Neural cell (in vitro differentiated cells): ENCODE results near the gene DHX38. TPM values are rescaled to one million over a fixed set of nuclear protein-coding genes. Genes with fewer than 3 reads are reported as not detected.
A peak's percentile ranks its signal among the peaks of the same experiment; 100 is the strongest.

ENCODE experiments used
- H2AFZ ChIP-seq: fragments of 200-600, 300-800 bp; sonication (generic), shearing (Covaris generic); 2 replicates; pipeline ENCODE4 v1.6.0; 2014; ENCODE audit warnings: low read depth, mild to moderate bottlenecking, antibody characterized with exemption, low read length, moderate library complexity
- H3F3A ChIP-seq: fragments of 200-600 bp; shearing (Covaris generic); 2 replicates; pipeline ENCODE4 v1.6.1; 2016; ENCODE audit warnings: mild to moderate bottlenecking, moderate library complexity, mixed read lengths, antibody characterized with exemption, low read length; ENCODE audit not compliant: insufficient read depth, poor library complexity, severe bottlenecking
- H3K27ac ChIP-seq: fragments of 200-600, 300-800 bp; sonication (generic), shearing (Covaris generic); 2 replicates; pipeline ENCODE4 v1.5.1; 2014; ENCODE audit warnings: mild to moderate bottlenecking, low read length, moderate library complexity
- H3K27me3 ChIP-seq: fragments of 300-800, 200-600 bp; sonication (generic), shearing (Covaris generic); 2 replicates; pipeline ENCODE4 v1.6.0; 2014; ENCODE audit warnings: mild to moderate bottlenecking, low read depth, low read length, moderate library complexity; ENCODE audit not compliant: insufficient read depth
- H3K36me3 ChIP-seq: fragments of 300-800, 200-600 bp; sonication (generic), shearing (Covaris generic); 2 replicates; pipeline ENCODE4 v1.5.1; 2014; ENCODE audit warnings: mild to moderate bottlenecking, antibody characterized with exemption, low read length, moderate library complexity; ENCODE audit not compliant: insufficient read depth
- H3K4me2 ChIP-seq: fragments of 300-800, 200-600 bp; sonication (generic), shearing (Covaris generic); 2 replicates; pipeline ENCODE4 v1.6.0; 2014; ENCODE audit warnings: mild to moderate bottlenecking, low read length
- H3K4me3 ChIP-seq: fragments of 300-800, 200-600 bp; sonication (generic), shearing (Covaris generic); 2 replicates; pipeline ENCODE4 v1.5.1; 2014; ENCODE audit warnings: mild to moderate bottlenecking, low read length, moderate library complexity
- H3K79me2 ChIP-seq: fragments of 200-600 bp; shearing (Covaris generic); replicated peaks from 2 replicates; pipeline ENCODE4 v1.6.0; 2014; ENCODE audit warnings: mild to moderate bottlenecking, low read length, moderate library complexity; ENCODE audit not compliant: insufficient read depth
- H3K9ac ChIP-seq: fragments of 300-800, 200-600 bp; sonication (generic), shearing (Covaris generic); 2 replicates; pipeline ENCODE4 v1.6.1; 2016; ENCODE audit warnings: mild to moderate bottlenecking, low read length, mixed read lengths
- H3K9me2 ChIP-seq: fragments of 200-600 bp; shearing (Covaris generic); 2 replicates; pipeline ENCODE4 v1.6.1; 2016; ENCODE audit warnings: mild to moderate bottlenecking, low read length, mixed read lengths; ENCODE audit not compliant: insufficient read depth
- H3K9me3 ChIP-seq: fragments of 200-600, 300-800 bp; sonication (generic), shearing (Covaris generic); 2 replicates; pipeline ENCODE4 v1.6.1; 2016; ENCODE audit warnings: mild to moderate bottlenecking, mixed run types, low read length, moderate library complexity, mixed read lengths
- H4K20me1 ChIP-seq: fragments of 200-600 bp; shearing (Covaris generic); 2 replicates; pipeline ENCODE4 v1.6.1; 2016; ENCODE audit warnings: mild to moderate bottlenecking, mixed run types; ENCODE audit not compliant: insufficient read depth
- CTCF ChIP-seq: fragments of 450-650 bp; IDR thresholded peaks from 2 replicates; pipeline ENCODE4 v1.5.1; 2014; ENCODE audit warnings: antibody characterized with exemption, mild to moderate bottlenecking, moderate library complexity; ENCODE audit not compliant: poor library complexity, severe bottlenecking
- EP300 ChIP-seq: fragments of 450-650 bp; conservative IDR thresholded peaks from 2 replicates; pipeline ENCODE4 v1.6.1; 2014; ENCODE audit warnings: antibody characterized with exemption, mild to moderate bottlenecking, moderate library complexity; ENCODE audit not compliant: poor library complexity, severe bottlenecking
- EZH2 ChIP-seq: fragments of 200-600, 300-800 bp; shearing (Covaris generic), sonication (generic); IDR thresholded peaks from 2 replicates; pipeline ENCODE4 v1.6.1; 2014; ENCODE audit warnings: antibody characterized with exemption, low read length, borderline replicate concordance, mild to moderate bottlenecking; ENCODE audit not compliant: insufficient read depth, poor library complexity, severe bottlenecking
- MXI1 ChIP-seq: fragments of 450-650 bp; conservative IDR thresholded peaks from 2 replicates; pipeline ENCODE4 v1.6.1; 2014; ENCODE audit warnings: antibody characterized with exemption, mild to moderate bottlenecking; ENCODE audit not compliant: poor library complexity, severe bottlenecking
- RAD21 ChIP-seq: fragments of 450-650 bp; conservative IDR thresholded peaks from 2 replicates; pipeline ENCODE4 v1.6.1; 2014; ENCODE audit warnings: antibody characterized with exemption, mild to moderate bottlenecking, moderate library complexity
- REST ChIP-seq: IDR thresholded peaks from 2 replicates; pipeline ENCODE4 v1.6.1; 2012; ENCODE audit warnings: borderline replicate concordance
- SMC3 ChIP-seq: fragments of 450-650 bp; conservative IDR thresholded peaks from 2 replicates; pipeline ENCODE4 v1.6.1; 2014; ENCODE audit warnings: antibody characterized with exemption, mild to moderate bottlenecking, moderate library complexity; ENCODE audit not compliant: poor library complexity
- TAF1 ChIP-seq: IDR thresholded peaks from 2 replicates; pipeline ENCODE4 v1.6.1; 2012; ENCODE audit warnings: low read depth
- polyA plus RNA-seq: library from polyadenylated mRNA; depleted of rRNA; stranded (reverse); fragments of >200 nt; gene quantifications from 2 replicates; pipeline ENCODE4 v1.2.3, GENCODE V29; 2014

DHX38 gene
- polyA plus RNA-seq, 1 donor from 2014 or later, result 48.0 TPM

- Histone ChIP-seq H3K9ac (no peak overlapping the region), H3F3A (no peaks in the 10 kb centered on the region), H3K36me3 (no peaks in the 10 kb centered on the region), H3K4me3 (no peak overlapping the region), H3K9me2 (no peaks in the 10 kb centered on the region), H4K20me1 (no peaks in the 10 kb centered on the region), H3K9me3 (no peaks in the 10 kb centered on the region), H3K27me3 (no peaks in the 10 kb centered on the region), H3K79me2 (no peaks in the 10 kb centered on the region), H3K27ac (peak overlapping the region; percentile 84), H2AFZ (no peak overlapping the region), H3K4me2 (no peak overlapping the region)
- no peak for TF ChIP-seq RAD21
- TF ChIP-seq CTCF, result no peak
- no peak for TF ChIP-seq REST
- no peak for TF ChIP-seq EZH2
Measured at GRCh38 chr16:72126429-72126765, 32.8 kb downstream of the DHX38 start.

GRCh38 chr16:72128701-72129100 is 35.1 kb downstream of the DHX38 start:
- no peak for TF ChIP-seq EZH2
- TF ChIP-seq RAD21, result no peak
- no peak for TF ChIP-seq SMC3
- TF ChIP-seq TAF1, result no peak
- TF ChIP-seq MXI1, result no peak
- Histone ChIP-seq H3K4me3 (no peak overlapping the region), H3K27me3 (no peaks in the 10 kb centered on the region), H3K79me2 (no peaks in the 10 kb centered on the region), H3K9me2 (no peaks in the 10 kb centered on the region), H3K9ac (no peak overlapping the region), H3F3A (no peaks in the 10 kb centered on the region), H2AFZ (no peak overlapping the region), H3K27ac (no peak overlapping the region), H3K9me3 (no peaks in the 10 kb centered on the region), H3K4me2 (no peak overlapping the region), H4K20me1 (no peaks in the 10 kb centered on the region), H3K36me3 (no peaks in the 10 kb centered on the region)

GRCh38 chr16:72129976-72130656 is 36.5 kb downstream of the DHX38 start:
- Histone ChIP-seq H3K79me2 (no peaks in the 10 kb centered on the region), H4K20me1 (no peaks in the 10 kb centered on the region), H3K4me3 (no peak overlapping the region), H3F3A (no peaks in the 10 kb centered on the region), H3K4me2 (no peak overlapping the region), H3K27ac (peak overlapping the region; percentile 37), H3K27me3 (no peaks in the 10 kb centered on the region), H2AFZ (no peak overlapping the region), H3K9ac (no peak overlapping the region), H3K9me2 (no peaks in the 10 kb centered on the region), H3K9me3 (no peaks in the 10 kb centered on the region), H3K36me3 (no peaks in the 10 kb centered on the region)
- TF ChIP-seq EP300, result peak; percentile 24
- TF ChIP-seq SMC3, result no peak
